Femur (tissue), 1 donor: ENCODE results near the gene P2RX7.
"Not testable (repeated sequence)": the region's sequence is repeated elsewhere in the genome, so short reads cannot be mapped to it uniquely, and the experiment has no call there.

ENCODE experiments used
- DNase-seq: peaks from one replicate; pipeline ENCODE4 v3.0.0-alpha.2; 2017

P2RX7 gene

DNA sequence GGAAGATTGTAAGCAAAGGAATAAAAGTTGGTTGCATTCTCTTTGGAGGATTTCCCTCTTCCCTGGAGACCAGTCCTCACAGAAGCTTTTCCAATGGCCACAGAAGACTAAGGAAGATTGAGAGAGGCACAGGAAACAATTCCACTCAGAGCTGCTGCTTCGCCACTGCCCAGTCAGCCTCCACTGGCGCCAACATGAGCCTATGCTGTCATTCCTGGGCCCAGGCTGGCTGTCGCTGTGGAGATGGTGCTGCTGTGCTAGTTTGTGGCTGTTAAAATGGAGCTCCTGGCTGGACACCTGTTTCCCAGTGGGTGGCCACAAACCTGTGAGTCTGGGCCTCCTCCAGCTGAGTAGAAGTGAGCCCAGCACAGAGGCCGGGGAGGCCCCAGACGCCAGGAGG is 6.6 kb downstream of the P2RX7 start:
- DNase-seq: no peak

DNA sequence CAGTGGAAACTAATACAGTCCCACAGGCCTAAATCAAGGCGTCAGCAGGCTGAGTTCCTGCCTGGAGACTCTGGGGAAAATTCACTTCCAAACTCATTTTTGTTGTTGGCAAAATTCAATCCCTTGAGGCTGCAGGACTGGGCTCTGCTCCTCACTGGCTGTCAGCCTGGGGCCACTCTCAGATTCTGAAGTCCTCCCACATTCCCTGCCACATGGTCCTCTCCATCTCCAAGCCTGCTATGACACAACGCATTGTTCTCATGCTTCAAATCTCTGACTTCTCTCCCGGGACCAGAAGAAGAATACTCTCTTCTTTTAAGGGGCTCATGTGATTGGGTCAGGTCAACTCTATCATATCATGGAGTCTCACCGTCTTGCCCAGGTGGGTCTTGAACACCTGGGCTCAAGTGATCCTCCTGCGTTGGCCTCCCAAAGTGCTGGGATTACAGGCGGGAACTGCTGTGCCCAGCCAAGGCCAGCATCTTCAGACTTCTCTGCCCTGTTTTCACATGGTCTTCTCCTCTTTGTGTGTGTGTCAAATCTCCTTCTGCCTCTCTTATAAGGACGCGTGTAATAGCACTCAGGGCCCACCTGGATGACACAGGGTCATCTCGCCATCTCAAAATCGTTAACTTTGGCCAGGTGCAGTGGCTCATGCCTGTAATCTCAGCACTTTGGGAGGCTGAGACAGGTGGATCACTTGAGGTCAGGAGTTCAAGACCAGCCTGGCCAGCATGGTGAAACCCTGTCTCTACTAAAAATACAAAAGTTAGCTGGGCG is 9.7 kb downstream of the P2RX7 start:
- DNase-seq: no peak

DNA sequence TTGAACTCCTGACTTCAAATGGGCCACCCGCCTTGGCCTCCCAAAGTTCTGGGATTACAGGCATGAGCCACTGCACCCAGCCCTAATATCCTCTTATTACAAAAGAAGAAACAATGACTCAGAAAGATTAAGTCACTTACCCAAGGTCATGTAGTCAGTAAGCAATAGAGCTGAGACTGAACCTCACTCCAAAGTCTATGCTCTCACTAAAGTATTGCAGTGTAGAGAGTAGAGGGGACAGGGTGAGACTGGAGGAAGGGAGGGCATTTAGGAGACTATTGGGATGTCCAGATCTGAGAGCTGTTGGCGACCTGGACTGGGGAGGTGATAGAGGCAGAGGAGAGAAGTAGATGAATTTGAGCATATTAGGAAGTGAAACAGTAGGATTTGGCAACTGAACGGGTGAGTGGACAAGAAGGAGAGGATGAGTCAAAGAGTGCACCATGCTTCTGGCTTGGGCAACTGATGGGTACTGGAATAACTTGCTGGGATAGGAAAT is 11.8 kb downstream of the P2RX7 start:
- DNase-seq: no peak

DNA sequence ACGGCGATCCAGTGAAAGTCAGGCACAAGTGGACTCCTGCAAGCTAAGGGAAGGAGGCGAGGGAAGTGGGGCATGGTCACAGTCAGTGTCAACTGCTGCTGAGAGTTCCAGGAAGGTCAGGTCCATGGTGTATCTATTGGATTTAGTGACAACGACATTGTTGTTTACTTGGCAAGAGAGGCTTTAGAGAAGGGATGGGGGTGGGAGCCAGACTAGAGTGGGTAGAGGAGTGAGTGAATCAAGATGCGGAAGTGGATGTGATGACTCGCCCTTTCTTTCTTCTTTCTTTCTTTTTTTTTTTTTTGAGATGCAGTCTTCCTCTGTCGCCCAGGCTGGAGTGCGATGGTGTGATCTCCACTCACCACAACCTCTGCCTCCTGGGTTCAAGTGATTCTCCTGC is 12.5 kb downstream of the P2RX7 start:
- DNase-seq: no peak

DNA sequence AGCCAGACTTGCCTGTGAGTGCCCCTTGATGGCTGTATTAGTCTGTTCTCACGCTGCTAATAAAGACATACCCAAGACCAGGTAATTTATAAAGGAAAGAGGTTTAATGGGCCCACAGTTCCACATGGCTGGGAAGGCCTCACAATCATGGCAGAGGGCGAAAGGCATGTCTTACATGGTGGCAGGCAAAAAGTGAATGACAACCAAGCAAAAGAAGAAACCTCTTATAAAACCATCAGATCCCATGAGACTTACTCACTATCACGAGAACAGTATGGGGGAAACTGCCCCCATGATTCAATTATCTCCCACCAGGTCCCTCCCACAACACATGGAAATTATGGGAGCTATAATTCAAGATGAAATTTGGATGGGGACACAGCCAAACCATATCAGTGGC is 16.6 kb downstream of the P2RX7 start:
- not testable (repeated sequence) for DNase-seq

DNA sequence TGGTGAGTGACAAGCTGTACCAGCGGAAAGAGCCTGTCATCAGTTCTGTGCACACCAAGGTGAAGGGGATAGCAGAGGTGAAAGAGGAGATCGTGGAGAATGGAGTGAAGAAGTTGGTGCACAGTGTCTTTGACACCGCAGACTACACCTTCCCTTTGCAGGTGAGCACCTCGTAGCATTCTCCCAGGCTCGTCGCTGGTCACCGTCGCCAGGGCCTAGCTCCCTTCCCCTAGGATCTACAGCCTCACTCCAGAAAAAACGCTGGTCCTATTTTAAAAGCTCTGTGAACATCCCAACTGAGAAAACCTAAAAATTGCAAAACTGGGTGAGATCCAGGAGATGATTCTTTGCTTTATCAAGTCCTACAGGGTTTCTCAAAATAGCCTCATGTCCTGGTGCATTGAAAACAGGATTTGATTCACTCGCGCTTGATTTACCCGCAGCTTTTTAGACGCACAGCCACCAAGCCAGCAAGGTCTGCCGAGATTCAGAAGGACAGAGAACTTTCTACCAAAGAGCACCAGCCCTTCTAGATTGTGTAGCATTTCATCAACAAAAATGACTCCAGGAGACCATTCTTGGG is 22.2 kb downstream of the P2RX7 start:
- DNase-seq: no peak

DNA sequence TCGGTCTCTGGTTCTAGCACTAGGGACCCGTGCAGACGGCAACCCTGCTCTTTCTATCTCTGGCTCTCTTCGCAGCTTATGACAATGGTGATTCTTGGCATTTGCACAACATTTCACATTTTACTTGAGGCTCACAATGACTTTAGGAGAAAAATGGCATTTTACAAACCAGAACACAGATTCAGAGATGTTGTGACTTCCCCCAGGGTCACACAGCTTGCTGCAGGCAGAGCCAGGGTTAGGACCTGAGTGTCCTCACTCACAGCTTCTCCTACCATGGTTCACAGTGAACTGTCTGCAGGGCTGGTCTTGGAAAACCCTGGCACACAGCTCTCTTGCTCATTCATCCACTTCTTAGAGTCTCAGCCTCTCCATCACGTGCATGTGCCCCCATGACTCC is 23.7 kb downstream of the P2RX7 start:
- no peak for DNase-seq

DNA sequence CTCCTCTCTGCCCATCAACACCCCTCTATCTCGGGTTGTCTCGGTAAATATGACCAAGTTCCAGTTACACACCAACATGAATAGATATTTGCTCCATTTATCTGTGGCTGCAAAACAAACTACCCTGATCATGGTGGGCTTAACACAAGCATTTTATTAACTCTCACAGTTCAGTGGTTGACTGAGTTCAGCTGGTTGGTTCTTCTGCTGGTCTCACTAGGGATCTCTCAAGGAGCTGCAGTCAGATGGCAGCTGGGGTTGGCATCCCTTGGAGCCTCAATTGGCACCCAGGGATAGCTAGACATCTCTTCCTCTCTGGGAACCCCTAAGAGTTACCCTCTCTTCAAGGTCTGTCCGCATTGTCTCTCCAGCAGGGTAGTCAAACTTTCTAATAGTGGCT is 25.4 kb downstream of the P2RX7 start:
- DNase-seq: no peak

DNA sequence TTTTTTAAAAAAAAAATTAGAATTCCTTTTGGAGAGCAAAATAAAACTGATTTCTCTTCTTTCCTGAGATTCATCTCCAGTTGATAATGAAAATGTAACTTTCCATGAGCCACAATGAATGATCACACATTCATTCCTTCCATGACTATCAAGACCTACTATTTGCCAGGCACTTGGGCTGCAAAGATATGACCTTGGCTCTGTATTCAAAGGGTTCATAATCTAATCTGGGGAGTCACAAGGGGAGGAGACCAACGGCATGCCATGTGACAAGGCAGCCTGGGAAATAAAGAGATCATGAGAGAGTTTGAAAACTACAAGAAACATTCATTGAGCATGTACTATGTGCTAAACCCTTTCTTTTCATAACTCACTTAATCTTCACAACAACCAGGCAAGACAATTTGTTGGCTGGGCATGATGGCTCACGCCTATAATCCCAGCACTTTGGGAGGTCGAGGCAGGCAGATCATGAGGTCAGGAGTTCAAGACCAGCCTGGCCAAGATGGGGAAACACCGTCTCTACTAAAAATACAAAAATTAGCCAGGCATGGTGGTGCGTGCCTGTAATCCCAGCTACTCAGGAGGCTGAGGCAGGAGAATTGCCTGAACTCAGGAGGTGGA is 26.2 kb downstream of the P2RX7 start:
- not testable (repeated sequence) for DNase-seq

DNA sequence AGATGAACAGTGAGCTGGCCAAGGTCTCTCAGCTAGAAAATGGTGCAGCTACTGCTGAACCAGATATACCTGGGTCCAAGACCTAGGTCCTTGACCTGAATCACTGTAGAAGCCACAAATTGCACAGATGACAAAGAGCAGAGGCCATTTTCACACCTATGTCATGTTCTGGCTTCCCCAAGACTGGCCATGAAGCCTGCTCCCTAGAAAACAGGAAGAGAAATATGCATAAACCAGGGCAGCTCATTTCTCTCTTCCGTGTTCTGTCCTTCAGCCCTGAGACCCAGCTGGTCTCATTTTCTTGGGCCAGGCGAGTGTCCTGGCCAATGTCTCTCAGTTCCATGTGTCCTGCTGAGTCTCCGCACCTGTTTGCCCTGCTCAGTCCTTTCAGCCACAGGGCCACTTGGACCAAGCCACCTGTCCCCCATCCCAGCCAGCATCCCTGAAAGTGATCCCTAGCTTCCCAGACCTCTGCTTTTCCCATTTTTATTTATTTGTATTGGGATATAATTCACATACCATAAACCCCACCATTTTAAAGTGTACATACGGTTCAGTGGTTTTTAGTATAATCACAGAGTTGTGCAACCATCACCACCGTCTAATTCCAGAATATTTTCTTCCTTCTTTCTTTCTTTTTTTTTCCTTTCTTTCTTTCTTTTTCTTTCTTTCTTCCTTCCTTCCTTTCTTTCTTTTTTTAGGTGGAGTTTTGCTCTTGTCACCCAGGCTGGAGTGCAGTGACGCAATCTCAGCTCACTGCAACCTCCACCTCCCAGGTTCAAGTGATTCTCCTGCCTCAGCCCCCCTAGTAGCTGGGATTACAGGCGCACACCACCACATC is 27.0 kb downstream of the P2RX7 start:
- DNase-seq: no peak

DNA sequence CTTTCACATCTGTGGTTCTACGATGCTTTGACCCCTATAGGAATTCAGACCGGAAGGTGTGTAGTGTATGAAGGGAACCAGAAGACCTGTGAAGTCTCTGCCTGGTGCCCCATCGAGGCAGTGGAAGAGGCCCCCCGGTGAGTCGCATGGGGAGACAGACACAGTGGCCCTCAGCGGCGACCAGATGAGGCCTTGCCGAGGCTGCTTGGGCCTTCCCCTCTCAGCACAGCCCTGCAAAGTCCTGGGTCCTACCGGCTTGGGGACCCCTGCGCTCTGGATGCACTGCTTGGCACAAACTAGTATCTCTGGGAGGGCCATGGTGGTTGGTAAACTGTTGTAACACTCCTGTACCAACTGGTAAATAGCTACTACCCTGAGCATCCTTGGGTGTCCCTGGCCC is 29.7 kb downstream of the P2RX7 start:
- DNase-seq: no peak

DNA sequence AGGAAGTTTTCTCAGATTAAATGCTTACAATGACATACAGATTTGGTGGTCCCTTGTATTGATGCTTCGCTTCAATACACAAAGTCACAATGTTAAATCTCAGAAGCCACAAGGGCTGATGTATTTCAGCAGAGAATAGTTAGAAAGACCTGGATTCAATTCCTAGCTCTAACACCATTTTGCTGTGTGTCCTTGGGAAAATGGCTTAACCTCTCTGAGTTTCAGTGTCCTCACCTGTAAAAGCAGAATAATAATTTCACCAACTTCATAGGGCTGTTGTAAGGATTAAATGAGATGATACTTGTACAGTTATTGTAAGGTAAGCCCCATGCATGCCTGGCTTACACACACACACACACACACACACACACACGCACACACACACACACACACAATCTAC is 30.3 kb downstream of the P2RX7 start:
- no peak for DNase-seq

DNA sequence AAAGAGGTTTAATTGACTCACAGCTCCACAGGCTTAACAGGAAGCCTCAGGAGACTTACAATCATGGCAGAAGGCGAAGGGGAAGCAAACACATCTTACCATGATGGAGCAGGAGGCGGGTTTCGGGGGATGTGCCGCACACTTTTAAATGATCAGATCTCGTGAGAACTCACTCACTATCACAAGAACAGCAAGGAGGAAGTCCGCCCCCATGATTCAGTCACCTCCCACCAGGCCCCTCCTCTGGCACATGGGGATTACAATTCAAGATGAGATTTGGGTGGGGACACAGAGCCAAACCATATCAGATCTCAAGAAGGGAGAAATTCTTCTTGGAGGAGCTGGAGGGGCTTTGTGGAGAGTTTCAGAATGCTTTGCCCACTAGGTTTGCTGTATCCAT is 32.2 kb downstream of the P2RX7 start:
- DNase-seq: not testable (repeated sequence)

DNA sequence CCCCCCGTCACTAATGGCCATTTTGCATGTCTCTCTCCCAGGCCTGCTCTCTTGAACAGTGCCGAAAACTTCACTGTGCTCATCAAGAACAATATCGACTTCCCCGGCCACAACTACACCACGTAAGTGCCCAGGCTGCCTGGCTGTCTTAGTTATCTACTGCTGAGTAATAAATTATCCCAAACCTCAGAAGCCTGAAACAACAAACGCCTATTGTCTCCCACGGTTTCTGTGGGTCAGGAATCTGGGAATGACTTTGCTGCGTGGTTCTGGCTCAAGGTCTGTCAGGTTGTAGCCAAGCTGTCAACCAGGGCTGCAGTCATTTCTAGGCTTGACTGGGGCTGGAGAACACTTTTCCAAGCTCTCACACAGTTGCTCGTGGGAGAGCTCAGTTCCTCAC is 32.6 kb downstream of the P2RX7 start:
- no peak for DNase-seq

DNA sequence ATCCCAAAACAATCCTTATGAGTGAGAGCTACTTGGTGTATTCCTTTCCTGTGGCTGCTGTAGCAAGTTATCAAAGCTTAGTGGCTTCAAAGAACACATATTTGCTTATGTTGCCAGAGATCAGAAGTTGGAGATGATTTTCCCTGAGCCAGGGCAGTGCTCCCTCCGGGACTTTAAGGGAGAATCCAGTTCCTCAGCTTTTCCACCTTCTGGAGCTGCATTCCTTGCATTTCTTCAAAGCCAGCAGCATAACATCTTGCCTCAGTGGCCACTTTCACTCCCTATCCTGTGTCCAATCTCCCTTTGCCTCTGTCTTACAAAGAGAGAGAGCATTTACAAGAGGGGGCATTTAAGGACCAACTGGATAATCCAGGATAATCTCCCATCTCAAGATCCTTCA is 33.7 kb downstream of the P2RX7 start:
- DNase-seq: no peak

DNA sequence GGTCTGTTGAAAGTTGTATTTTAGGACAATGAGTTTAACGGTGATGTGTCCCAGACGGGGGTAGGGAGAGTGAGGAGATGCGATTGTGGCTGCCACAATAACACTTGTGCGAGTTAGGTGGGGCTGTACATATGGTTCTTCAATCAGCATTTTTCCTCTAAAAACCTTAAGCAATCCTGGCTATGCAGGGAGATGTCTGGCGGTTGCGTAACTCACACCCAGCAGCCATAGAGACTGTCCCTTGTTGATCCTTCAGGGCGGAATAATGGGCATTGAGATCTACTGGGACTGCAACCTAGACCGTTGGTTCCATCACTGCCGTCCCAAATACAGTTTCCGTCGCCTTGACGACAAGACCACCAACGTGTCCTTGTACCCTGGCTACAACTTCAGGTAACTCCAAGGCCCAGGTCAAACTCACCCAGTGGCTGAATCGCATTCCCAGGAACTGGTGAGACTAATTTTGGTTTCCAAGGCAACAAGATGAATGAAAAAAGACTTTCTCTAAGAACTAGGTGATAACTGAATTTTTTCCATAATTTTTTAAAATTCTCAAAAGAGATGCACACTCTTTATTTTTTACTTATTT is 34.6 kb downstream of the P2RX7 start:
- no peak for DNase-seq

DNA sequence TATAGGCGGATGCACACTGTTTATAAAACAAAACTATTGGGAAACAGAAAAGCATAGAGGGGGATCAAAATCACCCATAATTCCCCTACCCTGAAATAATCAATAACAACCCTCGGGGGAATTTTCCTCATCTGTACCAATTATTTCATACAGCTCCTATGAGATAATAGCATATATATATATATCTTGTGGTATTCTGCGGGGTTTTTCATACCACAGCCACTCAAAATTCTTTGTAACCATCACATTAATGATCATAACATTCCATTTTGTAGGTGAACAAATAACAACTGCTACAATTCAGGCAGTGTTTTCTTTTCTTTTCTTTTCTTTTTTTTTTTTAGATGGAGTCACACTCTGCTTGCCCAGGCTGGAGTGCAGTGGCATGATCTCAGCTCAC is 35.3 kb downstream of the P2RX7 start:
- no peak for DNase-seq

DNA sequence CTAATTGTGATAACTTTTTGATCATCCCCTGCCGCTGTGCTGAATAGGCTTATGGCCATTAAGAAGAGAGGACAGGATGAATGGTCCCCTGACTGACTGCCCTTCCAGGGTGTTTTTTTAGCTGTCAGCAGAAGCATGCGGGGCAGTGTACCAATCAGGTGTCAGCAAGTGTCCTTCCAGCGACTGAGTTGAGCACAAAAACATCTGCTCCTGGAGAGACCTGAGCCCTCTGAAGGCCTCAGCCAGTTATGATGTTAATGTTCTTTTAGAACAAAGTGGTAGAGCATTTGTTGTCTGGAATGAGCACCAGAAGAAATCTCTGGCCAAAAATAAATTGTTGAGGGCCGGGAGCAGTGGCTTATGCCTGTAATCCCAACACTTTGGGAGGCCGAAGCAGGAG is 37.5 kb downstream of the P2RX7 start:
- DNase-seq: no peak

DNA sequence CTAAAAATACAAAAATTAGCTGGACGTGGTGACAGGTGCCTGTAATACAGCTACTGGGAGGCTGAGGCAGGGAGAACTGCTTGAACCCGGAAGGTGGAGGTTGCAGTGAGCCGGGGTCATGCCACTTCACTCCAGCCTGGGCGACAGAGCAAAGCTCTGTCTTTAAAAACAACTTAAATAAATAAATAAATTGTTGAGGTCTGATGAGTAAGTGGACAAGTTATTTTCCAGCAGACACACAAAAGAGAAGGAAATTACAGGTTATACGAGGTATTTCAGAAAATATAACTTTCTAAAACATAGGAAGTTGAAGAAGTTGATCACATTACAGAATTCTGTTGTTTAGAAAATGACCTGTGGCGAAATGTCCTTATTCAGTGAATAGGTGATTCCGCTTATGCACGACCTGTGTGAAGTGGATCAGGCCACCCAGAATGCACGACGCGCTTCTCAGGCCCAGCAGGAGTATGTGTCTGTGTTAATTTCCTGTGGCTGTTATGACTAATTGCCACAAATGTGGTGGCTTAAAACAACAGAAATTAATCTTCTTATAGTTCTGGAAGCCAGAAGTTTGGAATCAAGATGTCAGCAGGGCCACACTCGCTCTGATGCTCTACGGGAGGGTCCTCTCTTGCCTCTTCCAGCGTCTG is 38.1 kb downstream of the P2RX7 start:
- DNase-seq: no peak

DNA sequence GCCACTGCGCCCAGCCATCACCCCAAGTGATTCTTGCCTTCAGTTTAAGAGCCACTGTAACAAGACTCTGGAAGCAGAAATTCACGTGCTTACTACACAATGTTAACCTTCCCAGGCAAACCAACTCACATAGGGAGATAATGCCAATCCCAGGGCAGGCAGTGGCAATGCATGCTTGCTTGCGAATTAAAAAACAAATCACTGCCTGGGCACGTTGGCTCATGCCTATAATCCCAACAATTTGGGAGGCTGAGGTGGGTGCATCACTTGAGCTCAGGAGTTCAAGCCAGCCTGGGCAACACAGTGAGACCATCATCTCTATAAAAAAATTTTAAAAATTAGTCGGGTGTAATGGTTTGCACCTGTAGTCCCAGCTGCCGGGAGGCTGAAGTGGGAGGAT is 39.5 kb downstream of the P2RX7 start:
- DNase-seq: no peak

DNA sequence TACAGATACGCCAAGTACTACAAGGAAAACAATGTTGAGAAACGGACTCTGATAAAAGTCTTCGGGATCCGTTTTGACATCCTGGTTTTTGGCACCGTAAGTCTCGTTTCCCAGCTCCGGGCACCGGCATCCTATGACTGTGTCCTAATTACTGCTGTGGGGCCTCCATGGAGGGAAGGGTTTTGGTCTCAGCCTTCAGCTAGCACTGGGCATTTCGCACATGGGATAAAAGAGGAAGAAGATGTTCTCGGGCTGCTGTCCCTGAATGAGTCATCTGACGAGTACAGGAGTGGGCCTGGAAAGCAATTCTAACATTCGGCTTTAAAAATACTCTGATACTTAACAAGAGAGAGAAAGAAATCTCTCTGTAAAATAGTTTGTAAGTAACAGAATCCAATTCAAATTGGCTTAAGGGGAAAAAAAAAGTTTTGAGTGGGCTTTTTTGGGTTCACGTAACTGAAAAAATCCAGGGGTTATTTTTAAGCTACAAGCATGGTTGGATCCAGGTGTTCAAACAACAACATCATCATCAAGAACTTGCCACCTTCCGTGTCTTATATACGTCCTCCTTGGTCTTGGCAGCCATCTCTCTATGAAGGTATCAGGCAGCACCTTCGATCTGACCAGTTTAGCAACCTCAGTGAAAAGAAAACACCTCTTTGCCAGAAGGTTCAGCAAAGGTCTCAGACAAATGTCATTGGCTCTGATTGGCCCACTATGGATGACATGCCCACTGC is 42.9 kb downstream of the P2RX7 start:
- no peak for DNase-seq
